GM21367 (cell line): ENCODE results near the gene PDZD11.
"Not testable (repeated sequence)": the region's sequence is repeated elsewhere in the genome, so short reads cannot be mapped to it uniquely, and the experiment has no call there.

ENCODE experiments used
- ATAC-seq: cut with Tn5 transposase; IDR thresholded peaks from one replicate; pipeline ENCODE4 v1.9.1; 2021; ENCODE audit not compliant: unreplicated experiment

The PDZD11 gene, protein sequence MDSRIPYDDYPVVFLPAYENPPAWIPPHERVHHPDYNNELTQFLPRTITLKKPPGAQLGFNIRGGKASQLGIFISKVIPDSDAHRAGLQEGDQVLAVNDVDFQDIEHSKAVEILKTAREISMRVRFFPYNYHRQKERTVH

GRCh38 chrX:70289793-70290770 is at the start of gene PDZD11, which contains the start of gene KIF4A:
Gene PDZD11, minus strand, starts transcription at chrX:70289927. Its CDS starts 586 bp downstream, at chrX:70289341.
Gene KIF4A, plus strand, starts transcription at chrX:70290104. Its CDS starts 355 bp downstream, at chrX:70290459.
- peak; percentile 94 for ATAC-seq

DNA sequence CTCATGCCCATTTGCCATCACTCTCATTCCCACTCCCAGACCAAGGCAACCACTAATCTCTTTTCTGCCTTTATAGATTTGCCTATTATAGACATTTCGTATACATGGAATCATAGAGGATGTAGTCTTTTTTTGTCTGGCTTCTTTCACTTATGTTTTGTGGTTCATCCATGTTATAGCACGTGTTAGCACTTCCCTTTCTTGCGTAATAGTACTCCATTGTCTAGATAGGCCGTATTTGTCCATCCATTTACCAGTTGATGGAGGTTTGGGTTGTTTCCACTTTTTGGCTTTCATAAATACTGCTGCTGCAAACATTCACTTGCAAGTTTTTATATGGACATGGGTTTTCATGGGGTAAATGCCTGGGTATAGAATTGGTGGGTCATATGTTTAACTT is 48.6 kb upstream of the PDZD11 start:
- ATAC-seq = no peak

- peak; percentile 100 for ATAC-seq
Observed at GRCh38 chrX:70336767-70337166, 47.0 kb upstream of the PDZD11 start.

GRCh38 chrX:70332600-70332999 is 42.9 kb upstream of the PDZD11 start:
- ATAC-seq = no peak

DNA sequence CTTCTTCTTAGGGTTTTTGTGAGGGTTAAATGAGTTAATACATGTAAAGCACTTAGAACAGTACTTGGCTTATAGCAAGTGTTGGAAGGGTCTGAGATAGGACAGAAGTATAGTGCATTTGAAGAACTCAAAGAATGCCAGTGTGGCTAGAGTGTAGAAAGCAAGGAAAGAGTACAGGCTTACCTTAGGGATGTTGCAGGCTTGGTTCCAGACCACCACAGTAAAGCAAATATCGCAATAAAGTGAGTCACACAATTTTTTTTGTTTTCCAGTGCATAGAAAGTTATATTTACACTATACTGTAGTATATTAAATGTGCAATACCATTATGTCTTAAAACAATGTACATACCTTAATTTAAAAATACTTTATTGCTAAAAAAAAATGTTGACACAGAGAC is 41.4 kb upstream of the PDZD11 start:
- ATAC-seq = no peak

- ATAC-seq = no peak
Observed at GRCh38 chrX:70324326-70324725, 34.6 kb upstream of the PDZD11 start.

- not testable (repeated sequence) for ATAC-seq
Observed at GRCh38 chrX:70323628-70324027, 33.9 kb upstream of the PDZD11 start.

DNA sequence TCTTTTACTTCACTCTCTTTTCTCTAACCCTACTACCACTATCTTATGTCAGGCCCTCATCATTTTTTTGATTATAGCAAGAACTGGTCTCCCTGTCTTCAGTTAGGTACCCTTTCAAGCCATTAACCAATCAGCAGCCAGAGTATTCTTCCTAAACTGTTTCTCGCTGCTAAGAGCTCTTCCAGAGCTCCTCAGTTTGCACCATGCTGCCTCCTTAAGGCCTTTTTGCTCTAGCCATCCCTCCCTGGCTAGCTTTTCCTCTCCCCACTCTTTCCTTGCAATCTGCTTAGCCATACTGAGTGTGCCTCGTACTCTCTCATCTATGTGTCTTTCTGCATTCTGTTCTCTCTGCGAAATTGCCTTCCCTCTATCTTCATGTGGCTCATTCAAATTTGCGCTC is 33.1 kb upstream of the PDZD11 start:
- ATAC-seq = no peak

DNA sequence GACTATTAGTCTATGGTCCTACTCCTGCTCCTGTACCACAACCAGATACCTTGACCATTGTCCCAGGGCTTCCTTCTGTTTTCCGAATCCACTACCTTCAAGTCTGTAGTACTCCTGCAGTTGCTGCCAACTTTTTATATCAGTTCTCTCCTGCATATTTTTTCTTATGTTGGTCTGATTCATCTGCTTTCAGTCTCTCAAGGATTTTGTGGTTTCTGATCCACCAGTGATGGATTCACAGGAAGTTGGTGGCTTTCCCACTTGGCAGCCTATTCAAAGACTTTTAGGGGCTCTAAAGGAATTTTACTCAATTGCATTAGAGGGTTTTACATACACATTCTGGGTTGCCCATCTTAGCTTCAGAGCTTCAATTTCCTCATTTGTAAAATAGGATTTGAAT is 23.8 kb upstream of the PDZD11 start:
- no peak for ATAC-seq

- no peak for ATAC-seq
Observed at GRCh38 chrX:70301716-70302115, 12.0 kb upstream of the PDZD11 start.

DNA sequence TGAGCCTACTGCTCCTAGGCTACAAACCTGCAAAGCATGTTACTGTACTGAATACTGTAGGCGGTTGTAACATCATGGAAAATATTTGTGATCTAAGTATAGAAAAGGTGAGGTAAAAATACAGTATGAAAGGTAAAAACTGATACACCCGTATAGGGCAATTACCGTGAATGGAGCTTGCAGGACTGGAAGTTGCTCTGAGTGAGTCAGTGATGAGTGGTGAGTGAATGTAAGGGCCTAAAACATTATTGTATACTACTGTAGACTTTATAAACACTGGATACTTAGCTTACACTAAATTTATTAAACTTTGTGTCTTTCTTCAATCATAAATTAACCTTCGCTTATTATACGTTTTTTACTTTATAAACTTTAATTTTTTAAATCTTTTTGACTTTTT is 3.9 kb upstream of the PDZD11 start:
- ATAC-seq = no peak

- no peak for ATAC-seq
Observed at GRCh38 chrX:70292788-70293187, 3.1 kb upstream of the PDZD11 start.

GRCh38 chrX:70289168-70289792 is 447 bp downstream of the PDZD11 start:
- no peak for ATAC-seq

DNA sequence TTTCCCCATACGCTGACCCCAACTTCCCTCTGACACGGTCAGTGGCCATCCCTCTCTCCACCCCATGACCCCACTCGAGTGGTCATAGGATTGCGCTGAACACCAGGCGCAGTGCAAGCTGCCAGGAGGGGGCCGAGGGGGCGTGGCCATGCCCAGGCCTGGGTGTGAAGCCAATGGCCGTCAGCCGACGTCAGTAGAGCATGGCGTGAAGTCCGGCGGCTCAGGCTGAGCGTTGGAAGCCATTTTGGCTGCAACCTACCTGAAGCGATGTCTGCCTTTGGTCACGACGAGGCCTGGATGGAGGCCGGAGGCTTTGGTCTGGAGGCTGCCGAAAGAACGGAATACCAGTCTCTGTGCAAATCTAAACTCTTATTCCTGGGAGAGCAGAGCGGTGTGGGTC is 7.8 kb downstream of the PDZD11 start, which contains the start of gene RAB41:
Gene RAB41, plus strand, starts transcription at position 222 of the 400 bp plus-strand sequence. Its CDS starts 46 bp downstream, at position 268.
- ATAC-seq = no peak

DNA sequence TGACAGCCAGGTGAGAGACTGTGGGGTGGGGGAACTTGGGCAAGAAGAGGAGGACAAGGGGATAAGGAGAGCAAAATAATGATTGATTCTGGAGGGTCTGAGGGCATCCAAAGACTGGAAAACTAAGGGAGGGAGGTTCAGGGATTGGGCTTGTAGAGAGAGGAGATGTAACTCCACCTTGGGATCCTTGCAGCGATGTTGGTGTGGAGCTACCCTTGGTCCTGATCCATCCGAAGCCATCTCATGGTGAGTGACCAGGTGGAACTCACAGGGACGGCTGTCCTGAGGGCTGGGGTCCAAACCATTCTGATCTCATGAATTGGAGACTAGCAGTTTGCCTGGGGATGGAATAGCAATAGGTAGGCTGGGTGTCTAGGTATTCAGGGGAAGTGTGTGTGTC is 9.2 kb downstream of the PDZD11 start:
- no peak for ATAC-seq

- no peak for ATAC-seq
Observed at GRCh38 chrX:70279081-70279480, 10.6 kb downstream of the PDZD11 start.

DNA sequence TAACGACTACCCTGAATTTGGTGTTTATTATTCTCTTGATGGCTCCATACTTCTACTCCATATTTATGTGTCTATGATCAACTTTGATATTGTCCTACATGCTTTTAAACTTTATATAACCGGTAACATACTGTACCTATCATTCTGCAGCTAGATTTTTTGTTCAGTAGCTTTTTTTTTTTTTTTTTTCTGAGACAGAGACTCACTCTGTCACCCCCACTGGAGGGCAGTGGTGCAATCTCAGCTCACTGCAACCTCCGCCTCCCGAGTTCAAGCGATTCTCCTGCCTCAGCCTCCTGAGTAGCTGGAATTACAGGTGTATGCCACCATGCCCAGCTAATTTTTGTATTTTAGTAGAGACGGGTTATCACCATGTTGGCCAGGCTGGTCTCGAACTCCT is 15.7 kb downstream of the PDZD11 start:
- not testable (repeated sequence) for ATAC-seq

DNA sequence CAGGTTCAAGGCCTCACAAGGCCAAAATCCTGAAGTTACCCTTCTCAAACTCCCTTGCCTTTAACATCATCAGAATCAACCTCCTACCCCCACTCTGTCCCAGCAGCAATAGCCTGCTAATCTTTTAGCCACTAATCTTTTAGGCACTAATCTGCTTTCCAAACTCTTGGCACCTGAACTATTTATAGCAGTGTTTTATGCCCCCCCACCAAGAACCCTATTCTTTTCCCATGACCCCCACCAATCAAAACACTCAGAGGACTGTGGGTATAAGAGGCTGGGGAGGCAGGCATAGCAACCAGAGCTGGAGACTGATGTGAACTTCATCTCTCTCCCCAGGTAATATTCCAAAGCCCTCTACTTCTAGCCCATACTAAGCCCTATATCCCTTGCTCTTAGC is 21.7 kb downstream of the PDZD11 start, which contains the start of gene ARR3:
Gene ARR3, plus strand, starts transcription at position 301 of the 400 bp plus-strand sequence. CDS start 1,052 bp downstream, outside the sequence.
- no peak for ATAC-seq

DNA sequence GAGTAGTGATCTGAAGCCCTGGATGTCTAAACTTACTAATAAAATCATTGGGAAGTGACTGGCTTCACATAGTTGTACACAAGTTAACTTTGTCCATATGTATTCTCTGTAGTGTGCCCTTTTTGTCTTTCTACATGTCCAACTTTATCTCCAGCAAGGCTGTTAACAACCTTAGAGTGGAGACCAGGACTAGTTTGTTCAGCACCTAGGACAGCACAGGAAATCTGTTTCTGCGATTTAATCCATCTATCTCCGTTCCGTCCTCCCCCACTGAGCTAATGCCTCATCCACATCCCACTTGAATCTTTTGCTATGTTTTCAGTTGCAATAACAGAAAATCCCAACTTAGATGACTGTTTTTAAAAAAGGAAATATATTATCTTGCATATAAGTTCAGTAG is 24.9 kb downstream of the PDZD11 start:
- no peak for ATAC-seq

DNA sequence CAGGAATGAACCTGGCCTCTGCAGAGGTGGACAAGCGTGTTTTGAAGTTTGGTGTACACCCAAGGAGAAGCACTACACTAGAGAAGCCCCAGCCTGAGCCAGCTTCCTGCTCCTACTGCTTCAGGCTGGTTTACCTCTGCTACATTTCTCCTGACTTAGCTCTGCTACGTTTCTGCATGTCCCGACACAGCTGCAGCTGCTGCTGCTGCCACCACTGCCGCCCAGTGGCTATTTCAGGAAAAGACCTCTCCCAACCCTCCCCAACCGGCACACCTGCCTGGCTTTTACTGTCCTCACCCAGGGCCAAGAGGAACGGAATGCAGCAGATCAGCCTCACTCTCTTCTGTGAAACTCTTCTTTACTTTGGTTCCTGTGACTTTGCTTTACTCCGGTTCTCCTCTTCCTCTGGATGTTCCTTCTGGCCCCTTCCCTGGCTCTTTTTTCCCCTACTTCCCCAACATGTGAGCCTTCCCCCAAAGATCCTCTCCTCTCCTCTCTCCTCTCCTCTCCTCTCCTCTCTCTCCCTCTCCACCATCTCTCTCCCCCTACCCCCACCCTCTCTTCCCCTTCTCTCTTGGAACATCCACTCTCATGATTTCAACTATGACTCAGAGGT is 26.7 kb downstream of the PDZD11 start:
- ATAC-seq = no peak

DNA sequence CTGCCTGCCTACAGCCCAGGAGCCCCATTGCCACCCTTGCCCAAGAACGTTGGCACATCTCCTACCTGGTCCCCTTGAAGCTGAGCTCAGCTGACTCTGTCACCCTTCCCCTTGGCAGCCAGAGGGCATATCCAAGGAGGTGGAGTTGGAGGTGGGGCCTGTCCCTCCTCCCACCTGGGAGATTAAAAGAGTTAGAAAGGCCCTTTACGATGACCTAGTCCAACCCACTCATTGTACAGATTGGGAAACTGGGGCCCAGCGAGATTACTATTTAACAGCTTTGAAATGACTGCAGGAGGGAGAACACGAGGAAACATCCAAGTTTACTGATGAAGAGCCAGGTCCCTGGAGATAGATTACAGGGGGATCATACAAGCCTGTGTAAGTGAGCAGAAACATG is 29.6 kb downstream of the PDZD11 start, which contains the start of gene P2RY4:
Gene P2RY4, minus strand, starts transcription at position 101 of the 400 bp plus-strand sequence. CDS start 580 bp downstream, outside the sequence.
- no peak for ATAC-seq
